ENCODE data around the gene ROBO1. TPM values are rescaled to one million over a fixed set of nuclear protein-coding genes. Genes with fewer than 3 reads are reported as not detected.

Gene ROBO1
- total RNA-seq, 1 donor from 2014 or later, result 43.7 TPM

DNA sequence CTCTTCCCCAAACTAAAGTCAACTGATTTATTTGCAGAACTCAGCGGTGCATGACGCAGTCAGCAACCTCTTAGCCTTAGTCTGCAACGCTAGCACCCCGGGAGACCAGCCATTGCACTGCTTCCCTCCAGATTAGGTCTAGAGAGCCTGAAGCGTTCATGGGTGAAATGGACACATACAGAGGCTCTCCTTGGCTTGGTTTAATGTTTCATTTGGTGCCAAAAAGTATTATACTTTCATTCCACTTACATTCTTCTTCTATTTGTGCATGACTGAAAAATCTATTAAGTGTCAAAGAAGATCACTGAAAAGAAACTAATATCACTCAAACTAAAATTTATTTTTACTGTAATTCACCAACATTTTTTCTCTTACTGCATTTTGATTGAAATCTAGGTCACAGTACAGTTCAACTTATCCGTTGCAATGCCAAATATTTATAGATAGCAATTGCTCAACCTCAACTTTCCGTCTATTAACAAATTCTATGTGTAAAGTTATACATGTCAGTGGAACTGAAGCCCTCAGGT lies 116.2 kb downstream of the ROBO1 start:
- TF ChIP-seq CTCF (IDR thresholded peaks at IDR 0.05), result no peak
- peaks cover 14% of the 10 kb centered on the region for H3K4me1 Mint-ChIP-seq (ENCODE audit: low read depth)
- DNase-seq (ENCODE audit: low spot score), result no peak
- no peaks in the 10 kb centered on the region for H3K27me3 Mint-ChIP-seq (ENCODE audit: low read depth)
- H3K4me3 Mint-ChIP-seq (ENCODE audit: unreplicated experiment), result no peak overlapping the region
- H3K36me3 Mint-ChIP-seq (ENCODE audit: low read depth), result no peaks in the 10 kb centered on the region
- H3K27ac Mint-ChIP-seq (ENCODE audit: unreplicated experiment), result no peak overlapping the region
- no peaks in the 10 kb centered on the region for H3K9me3 Mint-ChIP-seq (ENCODE audit: low read depth)

DNA sequence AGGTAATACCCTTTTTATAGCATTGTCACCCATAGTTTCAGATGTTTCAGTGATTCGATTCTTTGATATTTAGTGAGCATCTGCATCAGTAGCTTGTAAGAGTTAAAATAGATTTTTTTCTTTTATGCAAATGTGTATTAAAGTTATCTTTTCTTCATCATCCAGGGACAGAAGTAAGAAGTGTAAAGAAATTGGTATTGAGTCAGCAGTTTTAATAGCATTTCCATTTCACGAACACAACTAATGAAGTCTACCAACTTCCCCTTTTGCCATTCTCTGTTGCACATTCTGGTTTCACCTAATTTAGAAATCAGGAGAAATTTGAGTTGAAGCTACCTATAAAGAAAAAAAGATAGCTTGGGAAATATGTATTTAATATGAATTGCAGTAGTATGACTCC lies 127.9 kb downstream of the ROBO1 start:
- Mint-ChIP-seq H3K4me3 (ENCODE audit: unreplicated experiment) (no peak overlapping the region), H3K9me3 (ENCODE audit: low read depth) (peaks cover 17% of the 10 kb centered on the region), H3K27ac (ENCODE audit: unreplicated experiment) (no peak overlapping the region), H3K27me3 (ENCODE audit: low read depth) (no peaks in the 10 kb centered on the region), H3K4me1 (ENCODE audit: low read depth) (no peaks in the 10 kb centered on the region), H3K36me3 (ENCODE audit: low read depth) (no peaks in the 10 kb centered on the region)
- DNase-seq (ENCODE audit: low spot score), result no peak
- no peak for TF ChIP-seq CTCF (IDR thresholded peaks at IDR 0.05)

DNA sequence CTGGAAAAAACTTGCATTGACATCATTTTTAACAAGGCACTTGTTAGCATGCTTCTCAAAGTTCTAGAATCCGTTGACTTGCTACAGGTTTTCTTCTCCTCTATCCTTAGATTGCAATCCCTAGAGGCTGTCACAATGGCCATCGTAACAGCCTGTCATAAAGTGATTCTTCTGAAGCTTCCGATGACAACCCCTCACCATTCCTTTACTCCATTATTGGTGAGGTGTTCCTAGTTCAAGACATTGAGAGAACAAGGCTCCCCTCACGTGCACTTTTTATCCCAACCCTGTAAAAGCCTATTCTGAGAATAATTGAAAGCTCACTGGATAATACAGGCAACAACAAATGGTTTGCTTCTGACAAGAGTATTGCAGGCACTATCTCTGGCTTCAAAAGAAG lies 131.4 kb downstream of the ROBO1 start:
- no peak for DNase-seq (ENCODE audit: low spot score)
- Mint-ChIP-seq H3K9me3 (ENCODE audit: low read depth) (peaks cover 17% of the 10 kb centered on the region), H3K4me3 (ENCODE audit: unreplicated experiment) (no peak overlapping the region), H3K36me3 (ENCODE audit: low read depth) (no peaks in the 10 kb centered on the region), H3K4me1 (ENCODE audit: low read depth) (no peaks in the 10 kb centered on the region), H3K27me3 (ENCODE audit: low read depth) (no peaks in the 10 kb centered on the region), H3K27ac (ENCODE audit: unreplicated experiment) (no peak overlapping the region)
- TF ChIP-seq CTCF (IDR thresholded peaks at IDR 0.05), result no peak

DNA sequence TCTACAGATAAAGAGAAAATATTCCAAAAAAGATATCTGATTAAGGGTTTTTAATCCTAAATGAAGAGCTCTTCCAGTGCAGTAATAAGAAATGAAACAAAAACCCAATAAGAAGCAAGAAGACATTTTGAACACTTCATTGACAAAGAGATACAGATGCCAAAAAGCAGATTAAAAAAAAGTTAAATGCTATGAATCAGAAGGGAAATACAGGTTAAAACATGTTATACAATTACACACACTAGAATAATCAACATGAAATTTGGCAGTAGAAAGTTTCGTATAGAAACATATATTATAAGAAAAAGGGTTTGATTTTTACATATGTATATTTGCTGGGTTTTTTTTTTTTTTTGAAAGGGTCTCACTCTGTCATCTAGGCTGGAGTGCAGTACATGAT lies 135.0 kb downstream of the ROBO1 start:
- no peak for TF ChIP-seq CTCF (IDR thresholded peaks at IDR 0.05)
- DNase-seq (ENCODE audit: low spot score), result no peak
- Mint-ChIP-seq H3K4me1 (ENCODE audit: low read depth) (no peaks in the 10 kb centered on the region), H3K27ac (ENCODE audit: unreplicated experiment) (no peak overlapping the region), H3K4me3 (ENCODE audit: unreplicated experiment) (no peak overlapping the region), H3K36me3 (ENCODE audit: low read depth) (peaks cover 1% of the 10 kb centered on the region), H3K9me3 (ENCODE audit: low read depth) (peaks cover 12% of the 10 kb centered on the region), H3K27me3 (ENCODE audit: low read depth) (no peaks in the 10 kb centered on the region)

DNA sequence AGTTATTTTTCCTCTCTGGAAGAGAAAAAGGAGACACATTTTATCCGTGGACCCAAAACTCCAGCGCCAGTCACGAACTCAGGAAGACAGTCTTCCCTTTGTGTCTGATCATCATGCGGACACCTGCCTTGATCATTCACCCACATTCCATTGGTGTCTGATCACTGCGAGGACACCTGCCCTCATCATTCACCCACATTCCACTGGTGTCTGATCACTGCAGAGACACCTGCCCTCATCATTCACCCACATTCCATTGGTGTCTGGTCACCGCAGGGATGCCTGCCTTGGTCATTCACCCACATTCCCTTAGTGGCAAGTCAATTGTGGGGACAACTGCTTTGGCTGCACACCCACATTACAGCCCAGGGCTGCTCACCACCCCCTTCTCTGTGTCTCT lies 148.9 kb downstream of the ROBO1 start:
- DNase-seq (ENCODE audit: low spot score), result no peak
- Mint-ChIP-seq H3K36me3 (ENCODE audit: low read depth) (peaks cover 26% of the 10 kb centered on the region), H3K4me3 (ENCODE audit: unreplicated experiment) (no peak overlapping the region), H3K4me1 (ENCODE audit: low read depth) (peaks cover 4% of the 10 kb centered on the region), H3K27ac (ENCODE audit: unreplicated experiment) (no peak overlapping the region), H3K27me3 (ENCODE audit: low read depth) (no peaks in the 10 kb centered on the region), H3K9me3 (ENCODE audit: low read depth) (peaks cover 51% of the 10 kb centered on the region)
- no peak for TF ChIP-seq CTCF (IDR thresholded peaks at IDR 0.05)
